Stimulated activated CD4-positive, alpha-beta T cell treated with anti-CD3 and anti-CD28 coated beads, Interleukin-12 subunit alpha, Interleukin-12 subunit beta, amount 100 ng/mL, for 48 hours (primary cell): ENCODE results near the gene ZNF740.
A peak's percentile ranks its signal among the peaks of the same experiment; 100 is the strongest.

ENCODE experiments used
- DNase-seq, 3 donors: peaks; one replicate each; pipeline ENCODE4 v3.0.0-alpha.2; 2020; ENCODE audit warnings: low read depth in 2 of 3, low spot score in 1 of 3

ZNF740 gene

DNA sequence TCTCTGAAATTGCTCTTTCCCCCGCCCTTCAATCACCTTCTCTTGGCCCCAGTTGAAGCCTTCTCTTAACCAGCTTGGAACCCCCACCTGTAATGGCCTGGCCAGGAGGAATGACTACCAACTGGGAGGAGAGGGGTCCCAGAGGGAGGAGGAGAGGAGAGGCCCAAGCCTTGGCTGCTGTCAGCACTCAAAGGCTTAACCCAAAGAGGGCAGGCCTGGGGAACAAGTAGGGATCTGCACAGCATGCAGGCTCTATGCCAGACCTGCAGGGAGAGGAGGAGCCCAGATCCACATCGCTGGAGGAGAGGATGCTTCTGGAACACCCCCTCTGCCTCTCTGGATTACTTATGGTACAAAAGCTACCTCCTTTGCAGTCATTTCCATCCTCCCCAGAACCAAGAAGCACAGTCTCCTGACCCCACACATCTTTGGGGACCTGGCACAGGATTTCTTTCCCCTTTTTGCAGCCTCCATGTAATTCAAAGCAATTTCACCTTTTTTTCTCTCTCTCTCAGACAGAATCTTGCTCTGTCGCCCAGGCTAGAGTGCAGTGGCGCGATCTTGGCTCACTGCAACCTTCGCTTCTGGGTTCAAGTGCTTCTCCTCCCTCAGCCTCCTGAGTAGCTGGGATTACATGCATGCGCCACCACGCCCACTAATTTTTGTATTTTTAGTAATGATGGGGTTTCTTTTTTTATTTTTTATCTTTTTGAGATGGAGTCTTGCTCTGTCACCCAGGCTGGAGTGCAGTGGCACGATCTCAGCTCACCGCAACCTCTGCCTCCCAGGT is 45.3 kb downstream of the ZNF740 start:
- no peak for DNase-seq

DNA sequence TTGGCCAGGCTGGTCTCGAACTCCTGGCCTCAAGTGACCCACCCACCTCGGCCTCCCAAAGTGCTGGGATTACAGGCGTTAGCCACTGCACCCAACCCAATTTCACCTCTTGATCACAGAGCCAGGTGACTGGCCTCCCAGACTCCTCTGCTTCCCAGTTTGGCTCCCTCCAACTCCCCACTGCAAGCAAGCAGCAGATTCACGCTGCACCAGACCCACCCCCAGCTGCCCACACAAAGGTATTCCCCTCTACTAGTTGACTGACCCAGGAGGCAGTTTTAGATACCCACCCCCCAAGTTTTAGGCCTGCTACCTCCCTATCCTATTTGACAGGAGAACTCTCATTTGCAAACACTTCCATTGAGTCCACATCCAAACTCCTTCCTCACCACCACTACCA is 46.3 kb downstream of the ZNF740 start:
- DNase-seq = no peak

DNA sequence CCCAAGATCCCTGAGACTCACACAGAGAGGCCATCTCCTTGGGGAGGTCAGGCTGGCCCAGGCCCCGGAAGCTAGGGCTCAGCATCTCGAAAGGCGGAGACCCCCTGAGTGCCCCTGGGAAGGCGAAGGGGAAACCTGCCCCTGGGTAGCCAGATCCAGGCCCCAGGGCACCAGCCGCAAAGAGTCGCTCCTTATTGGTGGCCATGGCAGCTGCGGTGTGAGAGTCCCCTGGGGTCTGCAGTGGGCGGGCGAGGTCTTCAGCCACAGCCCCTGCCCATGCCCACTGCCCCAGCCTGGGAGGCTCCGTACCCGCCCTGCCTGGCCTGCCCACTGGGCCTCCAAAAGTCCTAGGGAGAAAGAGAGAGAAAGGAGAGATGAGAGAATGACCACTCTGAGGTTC is 46.8 kb downstream of the ZNF740 start:
- DNase-seq = no peak

DNA sequence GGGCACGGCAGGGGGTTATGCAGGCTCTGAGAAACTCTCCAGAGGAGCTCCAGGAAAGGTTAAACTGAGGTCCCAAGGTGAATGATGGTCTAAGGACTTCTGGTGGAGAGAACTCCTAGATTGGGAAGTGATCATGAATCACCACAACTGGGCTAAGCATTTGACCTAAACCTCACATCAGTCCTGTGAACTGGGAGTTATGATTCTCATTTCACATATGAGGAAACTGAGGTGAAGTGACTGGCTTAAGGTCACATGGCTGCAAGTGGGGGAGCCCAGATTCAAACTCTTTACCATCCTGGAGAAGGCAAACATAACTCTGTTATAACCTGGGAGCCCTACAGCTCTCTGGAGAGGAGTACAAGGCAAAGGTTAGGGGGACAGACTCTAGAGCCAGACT is 47.3 kb downstream of the ZNF740 start:
- no peak for DNase-seq

DNA sequence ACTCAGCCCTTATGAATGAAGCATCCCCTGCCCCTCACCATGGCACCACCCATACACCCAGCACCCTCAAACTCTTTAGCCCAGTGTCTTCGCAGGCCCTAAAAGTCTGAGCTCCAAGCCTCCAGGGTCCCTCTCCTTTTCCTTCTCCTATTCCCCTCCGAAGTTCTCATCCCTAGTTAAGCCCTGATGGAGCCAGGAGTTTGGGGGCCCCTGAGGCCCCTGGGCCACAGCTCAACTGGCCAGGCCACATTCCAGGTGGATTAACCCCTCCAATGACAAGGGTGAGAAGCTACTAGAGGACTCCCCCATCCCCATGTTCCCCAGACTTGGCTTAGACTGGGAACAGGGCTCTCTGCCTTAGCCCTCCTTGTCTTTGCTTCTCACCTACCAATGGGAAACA is 48.9 kb downstream of the ZNF740 start:
- DNase-seq = no peak

DNA sequence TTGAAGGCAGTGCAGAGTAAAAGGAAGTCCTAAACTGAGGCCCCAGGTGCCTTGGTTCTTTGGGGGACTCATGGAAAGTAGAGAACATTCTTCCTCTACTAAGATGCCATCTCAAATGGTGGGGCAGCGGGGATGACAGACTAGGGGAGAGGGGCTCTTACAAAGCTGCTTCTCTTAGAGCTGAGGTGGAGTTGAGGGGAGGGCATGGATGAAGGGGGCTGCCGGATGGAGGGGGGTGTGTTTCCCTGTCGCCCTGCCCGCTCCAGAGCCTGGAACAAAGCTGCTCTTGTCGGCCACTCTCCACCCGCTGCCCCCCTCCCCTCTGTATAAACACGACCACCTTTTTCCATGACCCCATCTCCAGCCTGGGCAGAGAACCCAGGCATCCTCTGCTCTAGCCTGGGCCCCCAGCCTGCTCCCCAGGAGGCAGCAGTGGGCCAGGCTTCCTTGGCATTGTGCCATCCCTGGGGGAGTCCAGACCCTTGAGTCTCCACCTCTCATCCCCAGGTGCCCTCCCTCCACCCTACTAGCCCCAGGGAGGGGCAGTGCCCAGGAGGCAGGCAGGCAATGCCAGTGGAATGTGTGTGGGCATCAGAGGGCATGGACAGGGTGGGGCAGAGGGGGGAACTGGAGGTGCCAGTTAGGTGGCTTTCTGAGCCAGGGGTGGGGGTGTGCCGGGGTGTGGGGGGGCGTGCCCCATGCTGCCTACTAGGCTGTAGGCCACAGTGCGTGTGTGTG is 49.8 kb downstream of the ZNF740 start:
- no peak for DNase-seq

DNA sequence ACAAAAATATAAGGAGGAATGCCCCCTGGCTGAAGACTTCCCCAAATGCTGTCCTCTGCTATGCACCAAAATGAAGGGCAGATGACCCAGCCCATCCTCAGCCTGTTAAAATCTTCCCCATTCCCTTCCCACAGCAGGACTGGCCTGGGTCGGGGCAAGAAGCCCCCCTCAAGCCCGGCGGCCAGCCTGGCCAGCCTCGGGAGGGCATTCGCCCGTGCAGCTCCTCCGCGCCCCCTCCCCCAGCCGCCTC is 51.1 kb downstream of the ZNF740 start:
- DNase-seq = no peak

DNA sequence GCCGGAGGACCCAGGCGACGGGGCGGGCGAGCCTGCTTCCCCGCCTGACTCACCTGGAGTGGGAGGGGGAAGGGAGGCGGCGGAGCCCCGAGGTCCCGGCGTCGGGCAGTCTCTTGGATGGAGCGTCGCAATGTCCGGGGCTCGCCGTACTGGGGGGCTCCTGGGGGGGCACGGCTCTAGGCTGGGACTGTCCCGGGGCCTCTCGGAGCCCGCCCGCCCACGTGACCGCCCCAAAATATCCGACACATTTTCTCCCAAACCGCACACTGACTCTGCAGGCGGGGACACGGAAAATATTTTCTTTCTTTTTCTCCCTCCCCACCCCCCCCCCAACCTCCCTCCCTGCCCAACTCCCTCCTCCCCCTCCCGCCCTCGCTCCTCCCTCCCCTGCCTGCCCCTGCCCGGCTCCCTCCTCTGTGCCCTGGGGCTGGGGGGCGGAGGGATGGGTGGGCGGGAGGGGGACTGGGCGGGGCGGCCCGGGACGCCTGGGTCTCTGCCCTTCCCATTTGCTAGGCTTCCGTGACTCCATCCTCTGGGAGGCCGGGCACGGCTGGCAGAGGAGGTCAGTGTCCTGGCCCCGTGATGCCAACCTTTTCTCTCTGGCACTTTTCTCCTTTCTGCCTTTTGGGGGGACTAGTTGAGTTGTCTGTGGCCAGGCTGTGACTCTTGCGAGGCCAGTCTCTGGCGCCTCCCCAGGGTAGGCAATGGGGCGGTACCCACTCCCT is 51.6 kb downstream of the ZNF740 start, which contains the start of gene RARG:
RARG (minus strand) TSS at position 289 of the 725 bp plus-strand sequence. CDS start 4,664 bp downstream, outside the sequence.
- peak in 1 of 3 donors; percentile 68 for DNase-seq

DNA sequence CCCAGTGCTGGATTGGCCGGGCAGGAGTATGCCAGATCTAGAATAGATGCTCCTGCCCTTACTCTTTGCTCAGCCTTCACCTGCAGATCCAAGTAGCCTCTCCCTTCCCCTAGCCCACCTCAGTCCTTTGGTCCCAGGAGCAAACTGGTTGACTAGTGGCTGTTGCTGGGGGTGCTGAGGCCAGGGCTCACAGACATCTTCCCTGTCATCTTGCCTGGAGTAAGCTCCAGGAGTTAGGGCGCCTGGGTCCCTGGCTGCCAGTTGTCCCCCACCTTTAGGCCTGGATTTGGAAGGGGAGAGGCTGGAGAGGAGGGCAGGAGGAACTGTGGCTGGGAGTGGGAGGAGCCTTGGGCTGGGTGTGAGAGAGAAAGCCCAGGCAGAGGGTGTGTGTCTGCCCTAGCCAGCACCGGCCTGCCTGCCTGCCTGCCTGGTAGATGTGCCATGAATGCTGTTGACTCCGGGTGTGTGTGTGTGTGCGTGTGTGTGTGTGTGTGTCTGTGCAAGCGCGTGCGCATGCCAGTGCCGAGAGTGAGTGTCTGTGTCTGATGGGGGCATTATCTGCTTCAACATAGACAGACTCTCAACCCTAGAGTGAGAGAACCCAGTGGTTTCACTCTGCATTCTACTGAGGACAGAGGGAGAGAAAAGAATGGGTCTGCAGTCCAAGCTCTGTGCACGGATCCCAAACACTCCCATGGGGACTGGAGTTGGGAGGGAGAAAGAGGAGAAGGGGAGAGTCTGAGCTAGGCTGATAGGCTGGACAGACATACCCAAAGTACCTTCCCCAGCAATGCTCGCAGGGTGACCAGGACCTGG is 52.3 kb downstream of the ZNF740 start:
- DNase-seq = no peak

DNA sequence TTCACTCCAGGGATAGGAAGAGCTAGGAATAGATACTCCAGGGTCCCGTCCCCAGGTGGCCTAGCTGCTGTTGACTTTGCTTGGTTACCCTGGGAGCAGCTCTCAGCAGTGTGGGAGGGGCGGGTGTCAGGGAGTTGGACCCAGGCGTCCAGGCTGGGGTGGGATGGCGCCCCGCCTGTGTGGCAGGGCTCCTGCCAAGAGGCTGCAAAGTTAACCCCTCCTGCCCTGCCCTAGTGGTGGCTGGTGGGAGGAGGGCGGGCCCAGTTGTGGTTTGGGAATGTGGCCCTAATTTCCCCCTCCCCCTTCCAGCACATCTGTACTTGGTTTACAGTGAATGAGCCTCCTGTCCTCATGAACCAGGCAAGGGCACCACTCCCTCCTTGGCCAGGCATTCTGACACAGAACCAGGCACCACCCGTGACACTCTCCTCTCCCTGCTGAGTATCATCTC is 53.2 kb downstream of the ZNF740 start:
- DNase-seq = no peak

DNA sequence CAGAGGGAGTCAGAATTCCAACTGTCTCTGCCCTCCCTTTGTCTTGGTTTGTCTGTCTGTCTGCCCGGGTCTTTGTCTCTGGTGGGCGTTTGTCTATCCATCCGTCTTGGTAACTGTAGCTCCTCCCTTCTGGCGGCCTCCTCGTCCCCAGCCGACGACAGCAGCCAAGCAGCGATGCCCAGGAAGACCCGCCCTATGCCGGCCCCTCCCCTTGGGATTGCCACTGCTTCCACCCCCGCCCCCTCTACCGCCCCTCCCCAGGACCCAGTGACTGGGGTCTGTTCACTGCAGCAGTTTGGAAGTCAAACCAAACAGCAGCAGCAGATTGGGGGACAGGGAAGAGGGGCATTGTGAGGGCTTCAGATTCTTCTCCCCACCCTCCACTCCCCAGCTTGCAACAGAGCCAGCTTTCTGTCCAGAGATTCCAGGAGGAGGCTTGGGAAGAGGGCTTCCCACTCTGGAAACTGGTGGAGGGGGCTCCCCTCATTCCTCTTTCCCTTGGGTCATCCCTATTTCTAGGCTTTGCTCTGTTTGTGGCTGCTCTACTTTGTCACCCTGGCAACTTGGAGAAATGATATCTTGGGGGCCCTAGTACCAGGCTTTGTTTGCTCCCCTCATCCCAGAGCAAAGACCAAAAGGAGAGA is 53.9 kb downstream of the ZNF740 start:
- no peak for DNase-seq

DNA sequence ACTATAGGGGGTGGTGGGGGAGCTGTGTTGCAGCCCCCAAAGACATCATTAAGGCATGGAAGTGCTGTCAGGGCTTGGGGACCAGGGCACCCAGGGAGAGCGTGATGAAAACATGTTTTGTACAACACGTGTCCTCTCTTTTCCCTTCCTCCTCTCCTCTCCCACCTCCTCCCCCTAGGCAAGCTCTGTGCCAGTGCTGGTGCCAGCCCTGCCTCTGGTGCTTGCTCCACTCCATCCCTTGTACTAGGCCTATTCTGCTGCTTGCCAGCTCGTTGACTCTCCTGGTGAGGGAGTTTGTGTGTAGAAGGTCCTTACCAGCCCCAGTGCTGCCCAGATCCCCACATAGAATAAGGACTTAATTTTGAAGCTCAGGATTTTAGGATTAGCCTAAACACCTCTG is 54.6 kb downstream of the ZNF740 start:
- DNase-seq = no peak

DNA sequence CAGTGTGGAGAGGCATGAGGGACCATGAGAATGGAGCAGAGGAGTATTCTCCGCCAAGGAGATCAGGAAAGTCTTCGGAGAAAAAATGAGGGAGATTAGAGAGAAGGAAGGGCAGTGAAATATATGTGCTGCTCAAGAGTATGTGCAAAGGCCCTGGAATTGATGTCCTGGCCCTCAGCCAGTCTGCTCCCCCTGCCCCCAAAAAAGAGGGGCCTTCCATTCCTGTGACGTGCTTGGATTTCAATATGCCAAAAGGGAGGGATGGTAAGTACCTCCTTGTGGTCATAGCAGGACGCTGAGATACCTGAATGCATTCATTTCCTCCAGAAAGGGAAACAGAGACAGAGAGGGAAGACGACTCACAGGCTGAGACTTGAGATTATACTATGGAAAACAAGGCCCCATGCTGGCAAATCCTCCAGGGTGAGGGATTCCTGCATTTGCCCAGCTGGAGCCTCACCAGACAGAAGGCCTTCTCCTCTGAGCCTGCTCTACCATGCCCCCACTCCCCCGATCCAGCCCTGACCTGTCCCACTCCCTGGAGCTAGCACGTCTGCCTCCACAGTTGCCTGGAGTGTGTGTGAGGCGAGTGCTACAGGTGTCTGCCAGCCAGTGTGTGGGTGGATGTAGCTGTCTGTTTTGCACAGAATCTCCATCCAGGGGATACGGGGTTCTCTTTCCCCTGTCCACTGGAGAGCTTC is 55.4 kb downstream of the ZNF740 start:
- no peak for DNase-seq

DNA sequence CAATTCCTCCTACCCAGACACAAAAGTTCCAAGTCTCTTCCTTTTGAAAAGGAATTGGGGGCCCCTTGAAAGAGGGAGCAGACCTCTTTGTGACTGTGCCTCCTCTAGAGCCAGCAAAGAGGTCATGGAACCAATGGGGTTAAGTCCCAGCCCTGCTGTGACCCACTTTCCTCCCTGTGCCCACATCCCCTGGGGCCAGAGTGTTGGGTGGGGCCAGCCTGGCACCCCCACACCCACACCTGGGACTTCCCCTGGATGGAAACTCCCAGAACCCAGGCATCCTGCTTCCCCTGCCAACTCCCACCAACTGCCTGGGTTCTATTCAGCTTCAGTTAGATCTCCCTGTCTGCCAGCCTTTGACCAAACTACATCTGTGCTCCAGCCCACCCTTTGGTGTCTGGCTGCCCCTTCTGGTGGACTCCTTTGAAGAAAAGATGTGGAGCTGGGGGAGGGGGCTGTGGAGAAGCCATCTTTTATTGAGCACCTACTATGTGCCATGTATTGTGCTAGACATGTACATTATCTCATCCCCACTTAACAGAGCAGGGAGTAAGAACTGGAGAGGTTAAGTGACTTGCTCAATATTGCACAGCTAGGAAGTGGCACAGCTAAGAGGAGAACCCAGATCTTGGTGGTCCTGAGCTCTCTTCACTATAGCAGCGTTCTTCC is 56.1 kb downstream of the ZNF740 start:
- no peak for DNase-seq

DNA sequence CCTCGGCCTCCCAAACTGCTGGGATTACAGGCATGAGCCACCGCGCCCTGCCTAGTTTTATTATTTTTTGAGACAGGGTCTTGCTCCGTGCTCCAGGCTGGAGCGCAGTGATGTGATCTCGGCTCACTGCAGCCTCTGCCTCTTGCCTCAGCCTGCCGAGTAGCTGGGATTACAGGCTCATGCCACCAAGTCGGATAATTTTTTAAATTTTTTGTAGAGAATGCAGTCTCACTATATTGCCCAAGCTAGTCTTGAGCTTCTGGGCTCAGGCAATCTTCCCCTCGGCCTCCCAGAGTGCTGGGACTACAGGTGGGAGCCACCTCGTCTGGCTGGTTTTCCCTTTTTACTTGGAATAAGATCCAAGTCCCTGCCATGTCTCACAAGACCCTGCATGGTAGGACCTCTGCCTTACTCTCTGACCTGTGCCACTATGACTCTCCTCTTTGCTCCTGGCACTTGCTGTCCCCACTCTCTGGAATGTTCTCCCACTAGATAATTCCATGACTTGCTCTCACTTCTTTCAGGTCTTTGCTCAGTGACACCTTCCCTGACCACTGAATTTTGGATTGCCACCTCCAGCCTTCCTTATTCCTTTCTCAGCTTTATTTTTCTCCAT is 59.2 kb downstream of the ZNF740 start:
- DNase-seq = no peak

DNA sequence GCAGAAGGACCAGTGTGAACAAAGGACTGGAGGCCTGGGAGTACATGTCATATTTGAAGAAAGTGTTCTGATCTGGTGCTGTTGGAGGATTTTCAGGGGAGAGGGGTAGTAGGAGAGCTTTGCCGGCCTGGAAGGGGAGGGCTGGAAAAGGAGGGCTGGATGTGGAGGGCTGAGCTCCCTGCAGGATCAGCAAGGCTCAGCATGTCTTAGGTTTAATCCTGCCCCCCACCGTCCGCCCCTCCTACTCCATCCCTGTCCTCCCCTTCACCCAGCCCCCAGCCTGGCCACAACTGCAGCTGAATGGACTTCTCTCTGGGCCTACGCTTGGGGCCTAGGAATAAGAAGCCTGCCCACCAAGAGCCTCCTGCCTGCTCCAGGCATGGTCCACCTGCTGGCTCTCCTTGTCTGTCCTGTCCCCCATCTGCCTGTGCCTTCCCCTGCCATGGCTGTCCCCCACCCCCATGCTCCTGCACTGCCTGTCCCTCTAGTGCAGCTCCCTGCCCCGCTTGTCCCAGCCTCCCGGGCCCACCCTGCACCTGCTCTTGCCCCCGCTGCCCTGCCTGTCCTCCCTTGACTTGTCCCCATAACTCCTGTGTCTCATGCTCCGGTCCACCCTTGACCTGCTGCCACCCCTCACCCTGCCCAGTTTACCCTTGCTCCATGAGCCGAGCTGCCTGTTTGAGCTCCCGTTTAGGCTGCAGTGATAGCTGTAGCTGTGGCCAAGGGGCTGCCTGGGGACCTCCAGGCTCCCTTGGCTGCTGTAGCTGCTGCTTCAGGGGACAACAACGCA is 61.3 kb downstream of the ZNF740 start:
- no peak for DNase-seq

DNA sequence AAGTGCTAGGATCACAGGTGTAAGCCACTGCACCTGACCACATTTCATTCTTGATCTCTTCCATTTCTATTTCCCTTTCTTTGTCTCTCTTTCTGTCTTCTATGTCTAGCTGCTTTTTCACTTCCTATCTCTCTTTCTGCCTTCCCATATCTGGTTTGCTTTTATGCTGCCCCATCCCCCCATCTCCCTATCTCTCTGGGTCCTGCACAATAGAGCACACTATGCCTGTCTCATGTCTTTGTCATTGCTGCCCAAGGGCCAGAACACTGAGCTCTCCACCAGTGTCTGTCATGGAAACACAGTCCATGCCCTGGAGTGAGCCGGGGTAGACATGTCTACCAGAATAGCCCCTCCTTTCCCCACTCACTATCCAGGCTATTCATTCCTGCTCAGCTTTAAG is 63.8 kb downstream of the ZNF740 start:
- no peak for DNase-seq
